Upper lobe of right lung (tissue), 1 donor: ENCODE results near the gene RAB29. TPM values are rescaled to one million over a fixed set of nuclear protein-coding genes. Genes with fewer than 3 reads are reported as not detected.
"Not testable (repeated sequence)": the region's sequence is repeated elsewhere in the genome, so short reads cannot be mapped to it uniquely, and the experiment has no call there.

ENCODE experiments used
- ATAC-seq: fragments of 200-7000 bp; cut with Tn5 transposase; one replicate; pipeline ENCODE4 v1.9.1; 2020; ENCODE audit warnings: mild to moderate bottlenecking, moderate library complexity
- DNase-seq: peaks from one replicate; pipeline ENCODE4 v3.0.0-alpha.2; 2020
- H3K27ac ChIP-seq: fragments of 200-600 bp; one replicate; pipeline ENCODE4 v1.8.0; 2022
- H3K27me3 ChIP-seq: fragments of 200-600 bp; one replicate; pipeline ENCODE4 v1.8.0; 2022; ENCODE audit warnings: mild to moderate bottlenecking
- H3K36me3 ChIP-seq: fragments of 200-600 bp; one replicate; pipeline ENCODE4 v1.8.0; 2022
- H3K4me1 ChIP-seq: fragments of 200-600 bp; one replicate; pipeline ENCODE4 v1.8.0; 2022
- H3K4me3 ChIP-seq: fragments of 200-600 bp; one replicate; pipeline ENCODE4 v1.8.0; 2022; ENCODE audit warnings: mild to moderate bottlenecking
- H3K9me3 ChIP-seq: fragments of 200-600 bp; one replicate; pipeline ENCODE4 v1.8.0; 2022
- CTCF ChIP-seq: fragments of 200-600 bp; IDR thresholded peaks from one replicate; pipeline ENCODE4 v1.8.0; 2022; ENCODE audit warnings: antibody characterized with exemption
- intact Hi-C: fragments of 100-400 bp; cut with DNase I; formaldehyde crosslinking; loops from one replicate; pipeline ENCODE4 v1.11.0; 2022
- long read RNA-seq: library from polyadenylated mRNA; unstranded; transcript quantifications from one replicate; pipeline ENCODE4 v2.0.0, GENCODE V29; 2021
- total RNA-seq: library from RNA; stranded (reverse); fragmentation: NEBNext Ultra II Directional; extraction: Animal tissue kit (Norgen Biotek cat#: 25700); gene quantifications from one replicate; pipeline ENCODE4 v1.2.1, GENCODE V29; 2021
- donor health status: DM: no; HTN: yes; CAD: no; lungs with severe emphysema.

RAB29 gene
- total RNA-seq: 24.7 TPM
- long read RNA-seq, transcript RAB29-201 (6 exons, 1,723 nt): minor isoform, 5 of 54 reads
- long read RNA-seq, transcript RAB29-203 (5 exons, 1,157 nt): major isoform, 21 of 54 reads
- long read RNA-seq, partial matches to known transcripts: 2 of 54 reads
- long read RNA-seq, other reads (novel, unspliced or antisense): 21 of 54 reads

- Histone ChIP-seq H3K27ac (peak within 1 kb of the TSS; percentile 74), H3K4me3 (peak within 1 kb of the TSS; percentile 81), H3K27me3 (no peaks in the 10 kb centered on the region), H3K36me3 (no peaks in the 10 kb centered on the region), H3K9me3 (no peaks in the 10 kb centered on the region), H3K4me1 (peaks cover 10% of the 10 kb centered on the region)
- intact Hi-C loops: no loop called here
- ATAC-seq (peak; percentile 98), DNase-seq (peak; percentile 91)
- TF ChIP-seq CTCF: no peak
Measured at GRCh38 chr1:205775015-205775716, at the start of gene RAB29. Gene RAB29 (minus strand): TSS chr1:205775482. CDS start chr1:205774956, 526 bp downstream.

GRCh38 chr1:205824180-205824579 lies 48.9 kb upstream of the RAB29 start:
- Histone ChIP-seq H3K4me1 (no peaks in the 10 kb centered on the region), H3K36me3 (no peaks in the 10 kb centered on the region), H3K4me3 (no peak overlapping the region), H3K27ac (no peak overlapping the region), H3K27me3 (no peaks in the 10 kb centered on the region), H3K9me3 (no peaks in the 10 kb centered on the region)
- DNase-seq: no peak
- no peak for ATAC-seq
- no peak for TF ChIP-seq CTCF
- intact Hi-C loops: no loop called here

GRCh38 chr1:205823260-205823659 lies 48.0 kb upstream of the RAB29 start:
- H3K36me3 ChIP-seq, ATAC-seq, H3K27me3 ChIP-seq, H3K4me3 ChIP-seq, H3K4me1 ChIP-seq, H3K27ac ChIP-seq, H3K9me3 ChIP-seq, intact Hi-C loops, DNase-seq: not testable (repeated sequence)

- Histone ChIP-seq H3K27ac (no peak overlapping the region), H3K9me3 (no peaks in the 10 kb centered on the region), H3K27me3 (no peaks in the 10 kb centered on the region), H3K36me3 (no peaks in the 10 kb centered on the region), H3K4me1 (no peaks in the 10 kb centered on the region), H3K4me3 (no peak overlapping the region)
- TF ChIP-seq CTCF: no peak
- intact Hi-C loops: no loop called here
- ATAC-seq (no peak), DNase-seq (no peak)
Measured at GRCh38 chr1:205822397-205822796, 47.1 kb upstream of the RAB29 start.

- DNase-seq (no peak), ATAC-seq (no peak)
- no peaks in the 10 kb centered on the region for H3K9me3 ChIP-seq
- H3K4me3 ChIP-seq: no peak overlapping the region
- peaks cover 6% of the 10 kb centered on the region for H3K4me1 ChIP-seq
- H3K36me3 ChIP-seq: no peaks in the 10 kb centered on the region
- intact Hi-C loops: no loop called here
- no peaks in the 10 kb centered on the region for H3K27me3 ChIP-seq
- no peak overlapping the region for H3K27ac ChIP-seq
- no peak for TF ChIP-seq CTCF
Measured at GRCh38 chr1:205817988-205818387, 42.7 kb upstream of the RAB29 start.

- intact Hi-C loops: no loop called here
- no peak overlapping the region for H3K27ac ChIP-seq
- H3K36me3 ChIP-seq: no peaks in the 10 kb centered on the region
- DNase-seq: no peak
- no peak overlapping the region for H3K4me3 ChIP-seq
- H3K9me3 ChIP-seq: no peaks in the 10 kb centered on the region
- H3K4me1 ChIP-seq: peaks cover 6% of the 10 kb centered on the region
- ATAC-seq: no peak
- TF ChIP-seq CTCF: no peak
- H3K27me3 ChIP-seq: no peaks in the 10 kb centered on the region
Measured at GRCh38 chr1:205817364-205817763, 42.1 kb upstream of the RAB29 start.
